DOHH2 (cell line): ENCODE results near the gene TRIM63.

Experiments
- CTCF ChIP-seq: fragments of 200-600 bp; sonication (generic); IDR thresholded peaks from one replicate; pipeline ENCODE4 v1.5.1; 2014; ENCODE audit warnings: antibody characterized with exemption, mild to moderate bottlenecking, low read depth, low read length; ENCODE audit not compliant: poor library complexity, severe bottlenecking
- EZH2phosphoT487 ChIP-seq: fragments of 200-600 bp; sonication (generic); IDR thresholded peaks from 2 replicates; pipeline ENCODE4 v1.6.1; 2017; ENCODE audit warnings: borderline replicate concordance, mild to moderate bottlenecking, antibody characterized with exemption, low read length, moderate library complexity, mixed read lengths

GRCh38 chr1:26081267-26082019 is 14.0 kb upstream of the TRIM63 start:
- TF ChIP-seq EZH2phosphoT487 (no peak), CTCF (no peak)
